A673 (cell line): ENCODE results near the gene PIEZO1.

ENCODE experiments used
- EZH2 ChIP-seq: fragments of 200-600 bp; sonication (generic); IDR thresholded peaks from 2 replicates; pipeline ENCODE4 v1.6.1; 2017; ENCODE audit warnings: borderline replicate concordance, low read depth, mild to moderate bottlenecking, mixed read lengths, antibody characterized with exemption, low read length; ENCODE audit not compliant: poor library complexity, severe bottlenecking
- TF ChIP-seq, protein P1 (sequence below): fragments of 300-800, 200-600 bp; sonication (generic); conservative IDR thresholded peaks from 2 replicates; pipeline ENCODE4 v1.5.1; 2017; ENCODE audit warnings: low read depth, mild to moderate bottlenecking, antibody characterized with exemption, low read length, moderate library complexity, mixed read lengths

DNA sequence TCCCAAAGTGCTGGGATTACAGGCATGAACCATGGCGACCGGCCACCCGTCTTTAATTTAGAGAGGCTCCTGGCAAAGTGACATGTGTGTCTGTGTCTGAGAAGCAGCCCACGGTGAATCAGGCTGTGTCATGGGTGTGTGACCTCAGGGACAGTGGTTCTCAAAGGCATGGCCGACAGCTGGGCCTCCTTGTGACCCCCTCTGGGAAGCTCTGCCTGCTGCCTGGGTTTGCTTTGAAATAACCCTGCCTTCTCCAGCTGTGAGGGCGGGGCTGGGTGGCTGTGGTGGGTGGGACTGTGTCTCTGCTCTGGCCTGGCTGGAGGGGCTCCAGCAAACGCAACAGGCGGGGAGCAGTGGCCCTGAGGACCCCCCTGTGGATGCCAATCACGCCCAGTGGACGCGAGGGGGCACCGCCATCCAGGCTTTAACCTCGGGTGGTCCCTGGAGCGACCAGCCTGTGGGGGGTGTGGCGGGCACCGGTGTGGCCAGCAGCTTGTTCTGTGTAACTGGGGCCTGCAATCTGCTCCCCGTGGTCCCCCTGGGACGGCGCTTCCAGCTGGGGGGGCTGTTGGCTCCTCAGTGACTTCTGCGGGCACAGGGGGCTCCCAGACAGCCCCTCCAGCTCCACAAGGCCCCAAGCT, 35.5 kb upstream of the PIEZO1 start:
- TF ChIP-seq, protein P1, sequence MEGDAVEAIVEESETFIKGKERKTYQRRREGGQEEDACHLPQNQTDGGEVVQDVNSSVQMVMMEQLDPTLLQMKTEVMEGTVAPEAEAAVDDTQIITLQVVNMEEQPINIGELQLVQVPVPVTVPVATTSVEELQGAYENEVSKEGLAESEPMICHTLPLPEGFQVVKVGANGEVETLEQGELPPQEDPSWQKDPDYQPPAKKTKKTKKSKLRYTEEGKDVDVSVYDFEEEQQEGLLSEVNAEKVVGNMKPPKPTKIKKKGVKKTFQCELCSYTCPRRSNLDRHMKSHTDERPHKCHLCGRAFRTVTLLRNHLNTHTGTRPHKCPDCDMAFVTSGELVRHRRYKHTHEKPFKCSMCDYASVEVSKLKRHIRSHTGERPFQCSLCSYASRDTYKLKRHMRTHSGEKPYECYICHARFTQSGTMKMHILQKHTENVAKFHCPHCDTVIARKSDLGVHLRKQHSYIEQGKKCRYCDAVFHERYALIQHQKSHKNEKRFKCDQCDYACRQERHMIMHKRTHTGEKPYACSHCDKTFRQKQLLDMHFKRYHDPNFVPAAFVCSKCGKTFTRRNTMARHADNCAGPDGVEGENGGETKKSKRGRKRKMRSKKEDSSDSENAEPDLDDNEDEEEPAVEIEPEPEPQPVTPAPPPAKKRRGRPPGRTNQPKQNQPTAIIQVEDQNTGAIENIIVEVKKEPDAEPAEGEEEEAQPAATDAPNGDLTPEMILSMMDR = no peak
- no peak for TF ChIP-seq EZH2
